GM19372 (cell line): ENCODE results near the gene UNC45A.
A peak's percentile ranks its signal among the peaks of the same experiment; 100 is the strongest.

Experiments
- ATAC-seq: cut with Tn5 transposase; IDR thresholded peaks from one replicate; pipeline ENCODE4 v1.9.1; 2021; ENCODE audit warnings: mild to moderate bottlenecking, low read depth, moderate library complexity; ENCODE audit not compliant: unreplicated experiment

The UNC45A gene

DNA sequence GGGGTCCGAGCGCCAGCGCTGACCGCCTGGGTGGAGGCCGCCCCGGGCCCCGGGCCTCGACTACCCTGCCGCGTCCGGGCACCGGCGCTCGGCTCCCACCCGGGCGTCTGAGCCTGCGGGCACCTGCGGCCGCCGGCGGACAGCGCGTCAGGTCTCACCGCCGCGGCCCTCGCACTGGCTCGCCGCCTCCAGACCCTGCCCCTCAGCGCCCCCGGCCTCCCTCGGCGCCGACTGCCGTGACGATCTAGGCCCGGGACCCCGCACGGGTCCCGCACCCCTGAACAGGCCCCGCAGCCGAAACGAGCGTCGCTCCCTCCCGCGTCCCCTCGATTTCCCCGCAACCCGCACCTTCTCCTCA is 59.0 kb downstream of the UNC45A start:
- ATAC-seq: peak; percentile 12

DNA sequence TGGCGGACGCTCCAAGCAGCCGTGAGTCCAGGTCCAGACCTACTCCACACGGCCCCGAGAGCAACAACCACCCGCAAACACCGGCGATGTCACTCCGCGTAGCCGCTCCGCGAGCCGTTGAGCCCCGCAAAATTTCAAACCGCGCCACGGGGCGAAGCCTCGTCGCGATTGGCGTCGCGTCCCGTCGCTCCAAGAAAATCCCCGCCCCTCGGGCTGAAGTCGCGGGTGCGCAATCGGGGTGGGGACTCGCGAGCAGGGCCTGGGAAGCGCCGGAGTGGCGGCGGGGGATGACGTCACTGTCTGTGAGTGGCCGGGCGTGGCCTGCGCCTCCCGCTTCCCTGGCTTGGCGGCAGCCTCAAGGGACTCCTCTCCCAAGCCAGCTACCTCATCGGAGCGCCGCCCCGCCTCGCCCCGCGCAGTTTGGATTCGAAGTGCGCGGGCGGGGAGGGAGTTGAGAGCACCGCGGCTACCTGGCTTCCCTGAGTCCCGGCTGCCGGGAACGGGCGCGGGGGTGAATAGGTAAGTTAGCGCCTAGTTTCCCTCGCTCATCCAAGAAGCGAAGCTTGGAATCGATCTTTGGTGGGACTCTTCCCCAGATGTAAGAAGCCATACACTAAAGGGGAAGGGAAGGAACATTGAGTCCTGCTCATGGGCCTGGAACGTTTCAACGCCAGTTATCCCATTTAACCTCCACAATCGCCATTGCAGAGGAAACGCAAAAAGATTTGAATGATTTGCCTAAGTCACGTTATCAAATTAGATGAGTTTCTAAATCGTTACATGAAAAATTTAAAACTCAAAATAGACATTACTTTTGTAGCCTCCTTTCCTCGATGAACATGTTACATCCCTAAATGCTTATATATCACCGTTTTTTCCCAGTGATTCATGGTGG is 59.6 kb downstream of the UNC45A start, which contains the start of gene PRC1:
Gene PRC1, minus strand, starts transcription at position 119 of the 895 bp plus-strand sequence. Its CDS starts 118 bp downstream, at position 1.
- peak; percentile 96 for ATAC-seq

DNA sequence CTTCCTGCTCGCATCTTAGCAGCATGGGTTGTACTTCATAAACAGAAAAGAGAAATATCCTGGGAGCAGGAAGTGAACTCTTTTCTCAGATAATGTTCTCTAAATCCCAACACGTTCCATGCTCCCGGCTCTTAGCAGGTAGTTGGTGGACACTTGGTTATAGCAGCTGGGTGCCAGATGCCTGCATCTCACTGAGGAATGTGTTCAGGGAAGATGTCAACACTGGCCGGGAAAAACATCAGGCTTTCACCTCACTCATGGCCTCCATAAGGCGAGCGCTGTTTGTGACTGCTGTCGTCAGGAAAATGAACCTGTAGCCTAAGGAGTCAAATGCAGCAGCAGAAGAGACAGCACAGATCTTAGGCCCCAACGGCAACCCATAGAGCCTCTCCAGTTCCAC is 63.7 kb downstream of the UNC45A start:
- ATAC-seq: no peak

DNA sequence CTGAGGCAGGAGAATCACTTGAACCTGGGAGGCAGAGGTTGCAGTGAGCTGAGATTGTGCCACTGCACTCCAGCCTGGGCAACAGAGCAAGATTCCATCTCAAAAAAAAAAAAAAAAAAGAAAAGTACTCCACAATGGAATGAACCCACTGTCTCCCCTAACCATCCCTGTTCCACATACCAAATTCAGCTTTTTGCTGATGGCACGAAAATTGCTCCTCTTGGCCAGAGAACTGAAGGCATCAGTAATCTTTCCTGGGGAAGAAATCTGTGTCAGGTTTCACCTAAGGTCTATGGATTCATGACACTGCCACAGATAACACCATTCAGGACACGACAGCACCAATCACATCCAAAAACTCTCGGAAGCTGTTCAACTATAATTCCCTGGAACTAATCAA is 66.1 kb downstream of the UNC45A start:
- no peak for ATAC-seq
